Renal cortex interstitium (tissue), 15 donors: ENCODE measurements around the gene ZNF770. TPM values are rescaled to one million over a fixed set of nuclear protein-coding genes. Genes with fewer than 3 reads are reported as not detected.
A peak's percentile ranks its signal among the peaks of the same experiment; 100 is the strongest.

Source experiments
- DNase-seq, 11 donors: peaks; one replicate each; pipeline ENCODE4 v3.0.0-alpha.2; 2013; ENCODE audit warnings: low read depth in 9 of 11, low spot score in 4 of 11; ENCODE audit errors: extremely low read depth in 1 of 11
- long read RNA-seq, 16 experiments: transcript quantifications; one replicate each; lab custom pipeline, GENCODE V29; 2026
- polyA plus RNA-seq, 3 donors: library from polyadenylated mRNA; unstranded; fragments of 120-200 nt; gene quantifications; one replicate each; pipeline ENCODE4 v1.2.1, GENCODE V29; 2013; ENCODE audit not compliant: insufficient read length in 3 of 3

The ZNF770 gene, protein sequence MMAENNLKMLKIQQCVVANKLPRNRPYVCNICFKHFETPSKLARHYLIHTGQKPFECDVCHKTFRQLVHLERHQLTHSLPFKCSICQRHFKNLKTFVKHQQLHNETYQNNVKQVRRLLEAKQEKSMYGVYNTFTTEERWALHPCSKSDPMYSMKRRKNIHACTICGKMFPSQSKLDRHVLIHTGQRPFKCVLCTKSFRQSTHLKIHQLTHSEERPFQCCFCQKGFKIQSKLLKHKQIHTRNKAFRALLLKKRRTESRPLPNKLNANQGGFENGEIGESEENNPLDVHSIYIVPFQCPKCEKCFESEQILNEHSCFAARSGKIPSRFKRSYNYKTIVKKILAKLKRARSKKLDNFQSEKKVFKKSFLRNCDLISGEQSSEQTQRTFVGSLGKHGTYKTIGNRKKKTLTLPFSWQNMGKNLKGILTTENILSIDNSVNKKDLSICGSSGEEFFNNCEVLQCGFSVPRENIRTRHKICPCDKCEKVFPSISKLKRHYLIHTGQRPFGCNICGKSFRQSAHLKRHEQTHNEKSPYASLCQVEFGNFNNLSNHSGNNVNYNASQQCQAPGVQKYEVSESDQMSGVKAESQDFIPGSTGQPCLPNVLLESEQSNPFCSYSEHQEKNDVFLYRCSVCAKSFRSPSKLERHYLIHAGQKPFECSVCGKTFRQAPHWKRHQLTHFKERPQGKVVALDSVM
- polyA plus RNA-seq, result 10 to 100 TPM; 64.4 to 79.9 (median 68.9) TPM
- long read RNA-seq, donor 1, full-length matches to known transcripts, result 19 of 19 reads
- long read RNA-seq, donor 1, partial matches to known transcripts, result 0 of 19 reads
- long read RNA-seq, donor 1, other reads (novel, unspliced or antisense), result 0 of 19 reads
- long read RNA-seq, donor 2, full-length matches to known transcripts, result 12 of 12 reads
- long read RNA-seq, donor 2, partial matches to known transcripts, result 0 of 12 reads
- long read RNA-seq, donor 2, other reads (novel, unspliced or antisense), result 0 of 12 reads
- long read RNA-seq, donor 3, full-length matches to known transcripts, result 25 of 25 reads
- long read RNA-seq, donor 3, partial matches to known transcripts, result 0 of 25 reads
- long read RNA-seq, donor 3, other reads (novel, unspliced or antisense), result 0 of 25 reads
- long read RNA-seq, donor 4, full-length matches to known transcripts, result 15 of 15 reads
- long read RNA-seq, donor 4, partial matches to known transcripts, result 0 of 15 reads
- long read RNA-seq, donor 4, other reads (novel, unspliced or antisense), result 0 of 15 reads
- long read RNA-seq, donor 5, result 0 reads
- long read RNA-seq, donor 6, full-length matches to known transcripts, result 28 of 28 reads
- long read RNA-seq, donor 6, partial matches to known transcripts, result 0 of 28 reads
- long read RNA-seq, donor 6, other reads (novel, unspliced or antisense), result 0 of 28 reads
- long read RNA-seq, donor 7, full-length matches to known transcripts, result 17 of 17 reads
- long read RNA-seq, donor 7, partial matches to known transcripts, result 0 of 17 reads
- long read RNA-seq, donor 7, other reads (novel, unspliced or antisense), result 0 of 17 reads
- long read RNA-seq, donor 8, result 0 reads
- long read RNA-seq, donor 9, full-length matches to known transcripts, result 13 of 13 reads
- long read RNA-seq, donor 9, partial matches to known transcripts, result 0 of 13 reads
- long read RNA-seq, donor 9, other reads (novel, unspliced or antisense), result 0 of 13 reads
- long read RNA-seq, donor 10, full-length matches to known transcripts, result 18 of 18 reads
- long read RNA-seq, donor 10, partial matches to known transcripts, result 0 of 18 reads
- long read RNA-seq, donor 10, other reads (novel, unspliced or antisense), result 0 of 18 reads
- long read RNA-seq, donor 11, full-length matches to known transcripts, result 20 of 20 reads
- long read RNA-seq, donor 11, partial matches to known transcripts, result 0 of 20 reads
- long read RNA-seq, donor 11, other reads (novel, unspliced or antisense), result 0 of 20 reads
- long read RNA-seq, donor 12, full-length matches to known transcripts, result 11 of 11 reads
- long read RNA-seq, donor 12, partial matches to known transcripts, result 0 of 11 reads
- long read RNA-seq, donor 12, other reads (novel, unspliced or antisense), result 0 of 11 reads
- long read RNA-seq, donor 13, result 0 reads
- long read RNA-seq, donor 14, full-length matches to known transcripts, result 19 of 19 reads
- long read RNA-seq, donor 14, partial matches to known transcripts, result 0 of 19 reads
- long read RNA-seq, donor 14, other reads (novel, unspliced or antisense), result 0 of 19 reads
- long read RNA-seq, donor 15, full-length matches to known transcripts, result 11 of 11 reads
- long read RNA-seq, donor 15, partial matches to known transcripts, result 0 of 11 reads
- long read RNA-seq, donor 15, other reads (novel, unspliced or antisense), result 0 of 11 reads
- long read RNA-seq, donor 16, full-length matches to known transcripts, result 72 of 72 reads
- long read RNA-seq, donor 16, partial matches to known transcripts, result 0 of 72 reads
- long read RNA-seq, donor 16, other reads (novel, unspliced or antisense), result 0 of 72 reads

DNA sequence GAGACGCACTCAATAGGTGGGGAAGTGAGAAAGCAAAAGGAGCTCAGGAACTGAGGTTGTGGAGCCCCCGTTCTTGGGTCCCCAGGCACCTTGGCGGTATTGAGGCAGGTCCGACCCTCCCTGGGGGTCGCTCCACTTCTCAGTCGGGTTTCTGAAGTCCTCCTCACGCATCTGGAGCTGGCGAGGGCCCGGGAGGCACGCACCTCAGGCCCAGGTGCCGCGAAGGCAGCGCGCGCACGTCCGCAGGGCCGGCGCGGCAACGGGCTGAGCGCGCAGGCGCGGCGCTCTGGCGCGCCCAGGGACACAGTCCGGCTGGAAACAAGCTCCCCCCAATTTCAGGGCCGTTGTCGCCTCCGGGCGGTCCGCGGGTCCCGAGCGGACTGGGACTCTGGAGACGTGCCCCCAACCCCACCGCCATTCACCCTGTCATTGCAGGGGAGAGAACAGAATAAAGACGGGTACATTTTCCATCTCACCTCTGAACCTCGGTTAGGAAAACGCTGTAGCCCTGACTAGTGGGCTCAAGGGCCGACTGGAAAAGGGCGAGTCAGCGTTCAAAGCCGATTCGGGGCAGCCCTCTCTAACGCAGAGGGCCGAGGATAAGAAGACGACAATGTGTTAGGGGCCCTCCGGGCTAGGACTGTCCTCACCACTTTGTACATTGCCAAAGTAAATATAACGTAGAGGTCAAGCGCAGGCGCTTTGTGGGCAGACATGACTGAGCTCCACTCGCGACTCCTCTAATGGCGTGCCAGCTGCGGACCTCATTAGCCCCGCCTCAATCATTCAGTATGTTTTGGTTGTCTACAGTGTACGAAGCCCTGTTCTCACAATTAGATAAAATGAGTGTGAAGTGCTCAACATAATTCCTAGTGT, at the start of gene ZNF770:
Gene ZNF770, minus strand, starts transcription at position 261 of the 876 bp plus-strand sequence. CDS start 4,853 bp downstream, outside the sequence.
- peak; percentile 71 to 90 (median 75) for DNase-seq

DNA sequence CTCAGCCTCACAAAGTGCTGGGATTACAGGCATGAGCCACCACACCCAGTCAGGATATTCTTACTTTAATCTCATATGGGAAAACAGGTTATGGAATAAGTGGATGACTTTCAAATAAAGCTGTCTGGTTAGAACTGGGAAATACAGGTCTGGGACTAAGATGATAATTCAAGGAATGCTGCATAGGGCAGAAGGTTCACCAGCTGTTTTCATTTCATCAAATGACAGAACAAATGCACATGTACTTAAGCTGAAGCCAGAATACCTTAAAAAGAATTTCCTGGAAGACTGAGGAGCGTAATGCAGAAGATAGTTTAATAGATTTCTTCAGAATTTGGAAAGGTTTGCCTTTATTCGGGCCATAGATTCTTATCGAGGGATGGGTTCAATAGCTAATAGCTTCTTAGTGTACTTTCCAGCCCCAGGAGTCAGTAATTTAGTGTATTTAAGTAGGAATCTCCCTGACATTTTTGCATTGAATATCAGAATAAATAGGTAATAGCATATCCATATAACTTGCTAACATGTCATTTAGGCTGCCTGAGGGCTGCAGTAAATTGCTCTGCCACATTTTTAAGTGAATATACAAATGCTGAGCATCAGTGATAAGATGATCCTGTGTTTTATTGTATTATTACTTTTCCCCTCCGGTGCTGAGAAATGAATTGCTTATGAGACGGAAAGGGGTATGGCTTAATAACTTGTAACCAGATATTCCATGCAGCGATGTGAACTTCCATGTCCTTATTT, 40.3 kb upstream of the ZNF770 start:
- no peak for DNase-seq

DNA sequence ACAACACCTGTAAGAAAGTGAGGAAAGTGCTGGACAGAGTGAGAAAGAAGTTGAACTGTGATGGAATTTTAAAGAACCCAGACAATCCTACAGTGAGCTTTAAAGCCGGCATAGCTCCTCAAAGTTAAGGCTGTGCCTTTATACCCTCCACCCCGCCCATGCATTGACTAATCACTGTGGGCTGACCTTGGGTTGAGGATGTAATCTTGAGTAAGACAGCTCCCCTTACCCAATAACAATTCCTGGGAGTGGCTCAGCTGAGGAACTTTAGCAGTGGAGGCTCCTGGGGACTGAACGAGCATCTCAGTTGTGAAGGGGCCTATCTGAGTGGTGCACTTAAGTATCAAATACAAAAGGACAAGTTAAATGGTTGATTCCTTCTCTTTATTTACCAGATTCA, 35.7 kb upstream of the ZNF770 start:
- no peak for DNase-seq

DNA sequence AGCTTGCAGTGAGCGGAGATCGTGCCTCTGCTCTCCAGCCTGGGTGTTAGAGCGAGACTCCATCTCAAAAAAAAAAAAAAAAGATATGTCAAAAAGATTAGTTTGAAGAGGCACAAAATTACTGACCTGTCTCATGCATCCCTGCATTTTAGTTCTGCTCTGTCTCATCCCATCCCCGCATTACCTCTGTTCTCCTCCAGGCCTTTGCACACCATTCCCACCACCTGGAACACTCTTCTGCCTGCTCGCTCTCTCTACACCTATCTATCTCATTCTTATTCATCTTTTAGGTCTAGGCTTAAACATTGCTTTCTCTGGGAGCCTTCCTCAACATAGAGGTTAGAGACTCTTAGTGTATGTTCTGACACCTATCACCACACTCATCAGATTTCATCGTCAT, 32.9 kb upstream of the ZNF770 start:
- DNase-seq, result no peak

DNA sequence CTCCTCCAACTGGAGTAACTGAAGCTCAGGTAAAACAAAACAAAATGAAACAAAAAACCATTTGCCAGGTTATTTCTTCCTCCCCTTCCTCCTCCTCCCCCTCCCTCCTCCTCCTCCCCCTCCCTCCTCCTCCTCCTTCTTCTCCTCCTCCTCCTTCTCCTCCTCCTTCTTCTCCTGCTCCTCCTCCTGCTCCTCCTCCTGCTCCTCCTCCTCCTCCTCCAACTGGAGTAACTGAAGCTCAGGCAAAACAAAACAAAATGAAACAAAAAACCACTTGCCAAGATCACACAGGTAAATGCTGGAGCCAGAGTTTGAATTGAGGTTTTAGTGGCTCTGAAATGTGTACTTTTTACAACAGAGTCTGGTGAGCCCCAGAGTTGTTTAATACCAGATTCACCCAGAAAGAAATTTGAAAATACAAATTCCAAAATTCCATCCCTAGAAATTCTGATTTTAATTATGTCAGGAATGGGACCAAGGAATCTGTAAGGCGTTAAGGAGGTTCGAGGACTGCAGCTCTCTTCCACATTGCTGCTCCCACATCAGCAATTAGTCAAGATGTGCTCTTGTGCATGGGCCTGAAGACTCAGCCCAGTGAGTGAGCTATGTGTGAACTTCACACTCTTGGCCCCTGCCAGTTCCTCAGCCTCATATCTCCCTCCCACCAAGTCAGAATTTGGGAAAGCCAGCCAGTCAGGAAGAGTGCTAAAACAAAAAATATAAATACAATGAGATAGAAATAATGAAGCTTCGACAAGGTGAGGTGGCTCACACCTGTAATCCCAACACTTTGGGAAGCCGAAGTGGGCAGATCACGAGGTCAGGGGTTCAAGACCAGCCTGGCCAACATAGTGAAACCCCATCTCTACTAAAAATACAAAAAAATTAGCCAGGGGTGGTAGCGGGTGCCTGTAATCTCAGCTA, 31.6 kb upstream of the ZNF770 start:
- DNase-seq, result peak in 3 of 11 donors; percentile 8 to 20 (median 11)

DNA sequence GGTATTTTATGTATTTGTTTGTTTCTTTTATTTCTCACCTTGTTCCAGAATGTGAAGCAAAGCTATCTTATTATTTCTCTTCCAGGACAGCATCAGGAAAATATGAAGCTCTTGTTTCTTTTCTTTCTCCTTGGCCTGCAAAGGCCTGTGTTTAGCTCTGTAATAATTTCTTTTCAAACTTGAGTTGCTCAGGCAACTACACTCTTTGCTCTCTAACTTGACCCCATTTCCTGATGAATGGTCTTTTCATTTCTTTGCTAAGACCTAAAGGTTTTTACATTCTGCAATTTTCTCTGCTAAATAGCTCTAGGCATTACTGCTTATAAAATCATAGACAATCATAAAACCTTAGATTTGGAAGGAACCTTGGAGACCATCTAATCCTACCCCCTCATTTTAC, 26.2 kb upstream of the ZNF770 start:
- no peak for DNase-seq

DNA sequence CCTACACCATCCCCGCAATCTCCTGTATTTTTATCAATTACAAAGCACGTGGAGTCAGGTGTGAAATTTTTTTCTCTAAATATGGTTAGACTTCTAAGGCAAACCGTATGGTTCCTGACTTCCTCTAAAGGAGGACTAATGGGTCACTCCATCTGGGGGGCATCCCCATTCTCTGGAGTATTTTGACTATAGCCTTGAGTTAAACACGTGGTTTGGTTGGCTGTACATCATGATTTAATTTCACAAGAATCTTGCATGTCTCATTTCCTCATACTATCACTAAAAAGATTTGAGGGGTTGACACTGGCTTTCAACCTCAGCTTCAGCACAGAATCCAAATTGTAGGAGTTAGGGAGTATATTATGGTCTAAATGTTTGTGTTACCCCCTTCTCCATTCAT, 25.3 kb upstream of the ZNF770 start:
- DNase-seq, result no peak

DNA sequence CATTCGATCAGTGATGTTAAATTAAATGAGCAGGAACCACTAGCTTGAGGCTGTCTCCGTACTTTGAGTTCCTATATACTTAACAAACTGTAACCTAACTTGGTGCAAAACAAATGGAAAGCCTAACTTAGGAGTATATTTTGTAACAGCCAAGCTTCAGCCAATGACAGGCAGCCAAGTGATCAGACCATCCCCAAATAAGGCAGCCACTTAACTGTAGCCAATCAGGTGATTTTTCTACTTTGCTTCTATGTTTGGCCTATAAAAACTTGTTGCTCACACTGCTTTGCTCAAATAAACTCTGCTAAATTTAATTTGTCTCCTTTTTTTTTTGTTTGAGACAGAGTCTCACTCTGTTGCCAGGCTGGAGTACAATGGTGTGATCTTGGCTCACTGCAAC, 19.3 kb upstream of the ZNF770 start:
- DNase-seq, result no peak

DNA sequence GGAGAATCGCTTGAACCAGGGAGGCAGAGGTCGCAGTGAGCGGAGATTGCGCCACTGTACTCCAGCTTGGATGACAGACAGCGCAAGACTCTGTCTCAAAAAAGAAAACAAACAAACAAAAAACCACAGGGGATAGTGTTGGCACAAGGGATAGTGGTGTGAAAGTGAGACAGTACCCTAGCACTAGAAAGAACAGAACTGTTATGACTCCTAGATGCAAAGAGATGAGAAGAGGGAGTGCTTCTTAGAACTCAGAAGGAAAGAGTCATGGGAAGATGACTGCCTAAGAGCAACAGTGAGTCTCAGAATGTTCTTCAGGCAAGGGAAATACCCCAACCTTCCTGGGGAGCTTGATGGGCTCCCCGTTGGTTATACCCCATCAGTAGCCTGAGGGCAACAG, 17.8 kb upstream of the ZNF770 start:
- no peak for DNase-seq

DNA sequence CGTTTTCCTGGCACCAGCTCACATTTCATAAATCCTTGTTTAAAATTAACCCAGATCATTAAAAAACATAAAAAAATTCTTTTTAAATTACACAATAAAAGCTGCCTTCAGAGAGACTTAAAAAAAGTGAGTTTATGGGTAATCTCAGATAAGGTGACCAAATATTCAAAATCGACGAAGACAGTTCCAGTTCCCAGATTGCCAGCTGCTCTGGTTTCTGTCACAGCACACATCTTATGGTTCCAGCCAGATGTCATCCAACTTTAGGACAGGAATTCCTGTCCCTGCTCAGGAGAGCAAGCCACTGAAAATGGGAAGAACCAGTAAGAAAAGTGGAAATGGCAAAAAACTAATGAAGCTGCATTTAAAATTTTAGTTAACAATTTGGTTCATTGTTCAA, 15.8 kb upstream of the ZNF770 start:
- no peak for DNase-seq

DNA sequence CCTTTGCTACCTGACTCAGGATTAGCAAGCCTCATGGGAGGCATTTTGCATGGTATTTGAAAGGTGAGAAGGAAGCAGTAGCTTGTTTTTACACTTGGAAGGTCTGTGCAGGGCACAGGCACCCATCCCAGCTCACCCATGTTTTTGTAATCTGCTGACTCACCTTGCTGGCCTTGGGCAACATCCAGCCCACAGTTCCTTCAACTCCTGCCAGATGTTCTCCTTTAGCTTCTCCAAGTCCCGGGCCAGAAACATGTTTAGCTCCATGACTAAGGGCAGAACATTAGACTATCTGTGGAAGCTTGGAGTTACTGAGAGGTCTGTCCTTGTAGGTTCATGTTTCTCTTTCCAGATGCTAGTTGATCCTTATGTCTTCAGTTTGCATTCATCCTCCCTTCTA, 12.4 kb upstream of the ZNF770 start:
- no peak for DNase-seq

DNA sequence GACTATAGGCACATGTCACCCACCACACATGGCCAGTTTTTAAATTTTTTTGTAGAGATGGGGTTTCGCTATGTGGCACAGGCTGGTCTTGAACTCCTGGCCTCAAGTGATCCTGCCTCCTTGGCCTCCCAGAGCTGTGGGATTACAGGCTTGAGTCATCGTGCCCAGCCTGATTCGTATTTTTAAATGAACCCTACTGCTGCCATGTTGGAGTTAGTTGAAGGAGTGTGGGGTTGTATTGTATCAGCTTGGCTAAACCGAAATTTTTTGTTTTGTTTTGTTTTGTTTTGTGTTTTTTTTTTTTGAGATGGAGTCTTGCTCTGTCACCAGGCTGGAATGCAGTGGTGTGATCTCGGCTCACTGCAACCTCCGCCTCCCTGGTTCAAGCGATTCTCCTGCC, 11.8 kb upstream of the ZNF770 start:
- no peak for DNase-seq

DNA sequence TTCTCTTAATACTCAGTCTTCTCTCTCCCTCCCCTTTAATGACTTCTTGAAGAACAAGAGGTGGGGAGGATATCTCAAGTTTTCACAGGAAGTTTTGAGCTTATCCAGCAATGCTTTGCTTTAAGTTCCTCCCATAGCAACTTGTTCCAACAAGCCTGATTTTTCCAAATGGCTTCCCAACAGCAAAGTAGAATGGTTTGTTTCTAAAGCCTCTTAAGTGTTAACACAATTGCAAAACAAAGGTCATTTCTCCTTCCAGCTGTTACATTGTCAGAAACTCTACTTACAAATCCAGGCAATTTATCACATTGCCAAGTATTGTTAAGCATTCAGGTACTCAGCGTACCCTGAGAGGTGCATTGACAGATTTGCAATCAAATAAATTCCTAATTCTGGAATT, 6.8 kb upstream of the ZNF770 start:
- DNase-seq, result no peak

DNA sequence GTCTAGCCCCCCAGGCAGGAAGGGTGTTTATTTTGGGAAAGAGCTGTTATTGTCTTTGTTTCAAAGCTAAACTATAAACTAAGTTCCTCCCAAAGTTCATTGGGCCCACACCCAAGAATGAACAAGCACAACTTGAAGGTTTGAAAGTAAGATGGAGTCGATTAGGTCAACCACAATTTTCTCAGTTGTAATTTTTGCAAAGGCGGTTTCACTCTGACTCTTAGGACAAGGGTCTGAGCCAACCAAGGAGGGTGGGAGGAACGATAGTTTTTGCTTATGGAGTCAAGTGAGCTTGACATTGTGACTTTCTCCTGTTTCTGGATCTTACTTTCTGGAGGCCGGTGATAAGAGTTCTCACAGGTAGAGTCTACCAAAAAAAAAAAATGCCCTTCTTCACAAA, 5.8 kb upstream of the ZNF770 start:
- no peak for DNase-seq
